Suprapubic skin (tissue), 4 donors: ENCODE measurements around the gene GABBR1. TPM values are rescaled to one million over a fixed set of nuclear protein-coding genes. Genes with fewer than 3 reads are reported as not detected.
A peak's percentile ranks its signal among the peaks of the same experiment; 100 is the strongest.

Experiments
- DNase-seq, 2 donors: peaks; one replicate each; pipeline ENCODE4 v3.0.0-alpha.2; 2019; ENCODE audit warnings: low spot score in 2 of 2
- H3K27ac ChIP-seq: fragments of 200-600 bp; sonication (generic); one replicate; pipeline ENCODE4 v1.5.1; 2019
- H3K27me3 ChIP-seq: fragments of 200-600 bp; sonication (generic); one replicate; pipeline ENCODE4 v1.5.1; 2019
- H3K36me3 ChIP-seq: fragments of 200-600 bp; sonication (generic); one replicate; pipeline ENCODE4 v1.5.1; 2019
- H3K4me1 ChIP-seq: fragments of 200-600 bp; sonication (generic); one replicate; pipeline ENCODE4 v1.5.1; 2019
- H3K4me3 ChIP-seq: fragments of 200-600 bp; sonication (generic); one replicate; pipeline ENCODE4 v1.5.1; 2019; ENCODE audit warnings: mild to moderate bottlenecking
- H3K9me3 ChIP-seq: fragments of 200-600 bp; sonication (generic); one replicate; pipeline ENCODE4 v1.5.1; 2019
- CTCF ChIP-seq, 2 donors: fragments of 200-600 bp in 1 of 2; fragments of 450-650 bp in 1 of 2; sonication (generic) in 1 of 2; IDR thresholded peaks; one replicate each; pipeline ENCODE4 v1.5.1; 2016 to 2019; ENCODE audit warnings: antibody characterized with exemption in 2 of 2, mild to moderate bottlenecking in 1 of 2, moderate library complexity in 1 of 2
- EP300 ChIP-seq: sonication (generic); formaldehyde crosslinking; IDR thresholded peaks from one replicate; pipeline ENCODE4 v1.6.1; 2017; ENCODE audit warnings: antibody characterized with exemption
- POLR2A ChIP-seq, 2 donors: fragments of 450-650 bp; IDR thresholded peaks; one replicate each; pipeline ENCODE4 v1.6.1; 2017; ENCODE audit warnings: antibody characterized with exemption in 2 of 2, mild to moderate bottlenecking in 2 of 2, moderate library complexity in 2 of 2
- POLR2AphosphoS5 ChIP-seq, 3 donors: sonication (generic); formaldehyde crosslinking; IDR thresholded peaks; one replicate each; pipeline ENCODE4 v1.6.1; 2017; ENCODE audit warnings: antibody characterized with exemption in 3 of 3
- WGBS: methylation state at CpG from one replicate; pipeline ENCODE4 v1.1.5; 2018; 5-methylcytosine and 5-hydroxymethylcytosine counted together
- total RNA-seq, 4 donors: library from RNA; depleted of rRNA; stranded (reverse); fragments of >200 nt; gene quantifications; one replicate each; pipeline ENCODE4 v1.1.0, GENCODE V29; 2016

GABBR1 gene
- 10 to 100 TPM; 16.4 to 78.1 (median 31.1) TPM for total RNA-seq

GRCh38 chr6:29632789-29633533 is at the start of gene GABBR1:
Gene GABBR1 (minus strand): TSS chr6:29633183. CDS start chr6:29632385, 798 bp downstream.
- Histone ChIP-seq H3K27ac (peak within 1 kb of the TSS; percentile 15), H3K36me3 (no peaks in the 10 kb centered on the region), H3K27me3 (no peaks in the 10 kb centered on the region), H3K9me3 (no peaks in the 10 kb centered on the region), H3K4me3 (peak within 1 kb of the TSS; percentile 67), H3K4me1 (peaks cover 34% of the 10 kb centered on the region)
- WGBS = 0% methylated on average over 32 of the region's 57 CpGs
- TF ChIP-seq CTCF (IDR thresholded peaks at IDR 0.05) (no peak), POLR2A (IDR thresholded peaks at IDR 0.05) (no peak), EP300 (no peak), POLR2AphosphoS5 (IDR thresholded peaks at IDR 0.05) (no peak)
- peak; percentile 92 to 94 for DNase-seq

GRCh38 chr6:29681811-29682210 is 48.8 kb upstream of the GABBR1 start:
- H3K4me3 ChIP-seq = no peak overlapping the region
- H3K4me1 ChIP-seq = no peaks in the 10 kb centered on the region
- no peaks in the 10 kb centered on the region for H3K36me3 ChIP-seq
- peaks cover 6% of the 10 kb centered on the region for H3K27me3 ChIP-seq
- TF ChIP-seq CTCF (IDR thresholded peaks at IDR 0.05) = no peak
- no peak for TF ChIP-seq POLR2A (IDR thresholded peaks at IDR 0.05)
- TF ChIP-seq POLR2AphosphoS5 (IDR thresholded peaks at IDR 0.05) = no peak
- TF ChIP-seq EP300 = no peak
- no peak for DNase-seq
- H3K9me3 ChIP-seq = no peaks in the 10 kb centered on the region
- H3K27ac ChIP-seq = no peak overlapping the region
- WGBS = 90% methylated on average over 8 of the region's 8 CpGs

GRCh38 chr6:29680904-29681303 is 47.9 kb upstream of the GABBR1 start, which contains the start of gene ZFP57:
Gene ZFP57 (minus strand): TSS chr6:29681152. CDS start chr6:29677003, 4,149 bp downstream.
- Histone ChIP-seq H3K27me3 (peaks cover 6% of the 10 kb centered on the region), H3K36me3 (no peaks in the 10 kb centered on the region), H3K9me3 (no peaks in the 10 kb centered on the region), H3K4me1 (no peaks in the 10 kb centered on the region), H3K27ac (no peak within 1 kb of the TSS), H3K4me3 (no peak within 1 kb of the TSS)
- TF ChIP-seq EP300 (no peak), POLR2AphosphoS5 (IDR thresholded peaks at IDR 0.05) (no peak), CTCF (IDR thresholded peaks at IDR 0.05) (no peak), POLR2A (IDR thresholded peaks at IDR 0.05) (no peak)
- DNase-seq = no peak
- WGBS = 92% methylated on average over 31 of the region's 31 CpGs

GRCh38 chr6:29680416-29680815 is 47.4 kb upstream of the GABBR1 start:
- Histone ChIP-seq H3K27ac (no peak overlapping the region), H3K4me1 (no peaks in the 10 kb centered on the region), H3K4me3 (no peak overlapping the region), H3K9me3 (no peaks in the 10 kb centered on the region), H3K36me3 (no peaks in the 10 kb centered on the region), H3K27me3 (peaks cover 6% of the 10 kb centered on the region)
- 95% methylated on average over 22 of the region's 24 CpGs for WGBS
- TF ChIP-seq POLR2AphosphoS5 (IDR thresholded peaks at IDR 0.05) (no peak), EP300 (no peak), POLR2A (IDR thresholded peaks at IDR 0.05) (no peak), CTCF (IDR thresholded peaks at IDR 0.05) (no peak)
- DNase-seq = no peak

GRCh38 chr6:29679962-29680361 is 47.0 kb upstream of the GABBR1 start:
- Histone ChIP-seq H3K27me3 (peaks cover 6% of the 10 kb centered on the region), H3K4me3 (no peak overlapping the region), H3K4me1 (no peaks in the 10 kb centered on the region), H3K27ac (no peak overlapping the region), H3K9me3 (no peaks in the 10 kb centered on the region), H3K36me3 (no peaks in the 10 kb centered on the region)
- DNase-seq = no peak
- 39% methylated on average over 13 of the region's 13 CpGs for WGBS
- TF ChIP-seq POLR2A (IDR thresholded peaks at IDR 0.05) = no peak
- no peak for TF ChIP-seq POLR2AphosphoS5 (IDR thresholded peaks at IDR 0.05)
- TF ChIP-seq CTCF (IDR thresholded peaks at IDR 0.05) = no peak
- no peak for TF ChIP-seq EP300
